CD4-positive, alpha-beta T cell (primary cell): Measurements from ENCODE around the gene CDK17. TPM values are rescaled to one million over a fixed set of nuclear protein-coding genes. Genes with fewer than 3 reads are reported as not detected.

ENCODE experiments used
- ATAC-seq: fragments of 200-7000 bp; cut with Tn5 transposase; one replicate; pipeline ENCODE4 v1.10.0; 2022; ENCODE audit warnings: mild to moderate bottlenecking; ENCODE audit not compliant: poor library complexity
- CTCF ChIA-PET: fragments of 350-600 bp; sonication (Branson Sonifier 250); formaldehyde crosslinking; loops from one replicate; lab custom pipeline; 2021; ENCODE audit warnings: antibody characterized with exemption, inconsistent platforms; lab: Charles Lee
- POLR2A ChIA-PET: fragments of 350-600 bp; sonication (Branson Sonifier 250); formaldehyde crosslinking; loops from one replicate; lab custom pipeline; 2021; ENCODE audit warnings: antibody characterized with exemption, inconsistent platforms; lab: Charles Lee
- DNase-seq, 14 experiments: peaks; one replicate each; pipeline ENCODE4 v3.0.0-alpha.2; 2013 to 2020; ENCODE audit warnings: mixed read lengths in 2 of 14
- H3K27ac ChIP-seq, 2 donors: one replicate each; pipeline versions ENCODE4 v1.5.1 to v1.7.0; 2013; ENCODE audit warnings: low read length in 2 of 2, low read depth in 1 of 2, mild to moderate bottlenecking in 1 of 2
- H3K27me3 ChIP-seq, 2 experiments: 1 replicate in 1 of 2; 2 replicates in 1 of 2; pipeline versions ENCODE4 v1.6.1 to v1.7.0; 2013; ENCODE audit warnings: low read length in 2 of 2, control low read depth in 1 of 2, mild to moderate bottlenecking in 1 of 2, moderate library complexity in 1 of 2; ENCODE audit not compliant: insufficient read depth in 2 of 2, control insufficient read depth in 1 of 2
- H3K36me3 ChIP-seq: one replicate; pipeline ENCODE4 v1.6.1; 2013; ENCODE audit warnings: low read length, control low read depth; ENCODE audit not compliant: insufficient read depth
- H3K4me1 ChIP-seq: one replicate; pipeline ENCODE4 v1.6.1; 2013; ENCODE audit warnings: low read length, control low read depth; ENCODE audit not compliant: insufficient read depth
- H3K4me3 ChIP-seq: one replicate; pipeline ENCODE4 v1.5.1; 2013; ENCODE audit warnings: mild to moderate bottlenecking, low read length, moderate library complexity
- H3K9me3 ChIP-seq, 2 experiments: 1 replicate in 1 of 2; 2 replicates in 1 of 2; pipeline versions ENCODE4 v1.6.1 to v1.7.0; 2013; ENCODE audit warnings: low read length in 2 of 2, mild to moderate bottlenecking in 2 of 2, control low read depth in 1 of 2, moderate library complexity in 1 of 2; ENCODE audit not compliant: control insufficient read depth in 1 of 2, insufficient read depth in 1 of 2
- H3K27ac Mint-ChIP-seq: one replicate; pipeline ENCODE4 v1.8.0; 2020; ENCODE audit warnings: mixed read lengths
- H3K27me3 Mint-ChIP-seq: one replicate; pipeline ENCODE4 v1.8.0; 2021; ENCODE audit warnings: mixed read lengths
- H3K36me3 Mint-ChIP-seq: one replicate; pipeline ENCODE4 v1.8.0; 2021; ENCODE audit warnings: low read depth, mixed read lengths
- H3K4me1 Mint-ChIP-seq: one replicate; pipeline ENCODE4 v1.8.0; 2021; ENCODE audit warnings: low read depth, mixed read lengths
- H3K4me3 Mint-ChIP-seq: one replicate; pipeline ENCODE4 v1.8.0; 2020; ENCODE audit warnings: mild to moderate bottlenecking, mixed read lengths
- H3K9me3 Mint-ChIP-seq: one replicate; pipeline ENCODE4 v1.8.0; 2020; ENCODE audit warnings: mixed read lengths
- CTCF ChIP-seq: fragments of 200-600 bp; IDR thresholded peaks from one replicate; pipeline ENCODE4 v1.8.0; 2022; ENCODE audit warnings: antibody characterized with exemption, mild to moderate bottlenecking
- intact Hi-C, 2 experiments: fragments of 100-400 bp; cut with DNase I in 1 of 2; cut with micrococcal nuclease in 1 of 2; formaldehyde crosslinking; loops; one replicate each; pipeline versions ENCODE4 v1.15.1 to v1.9.0; 2023 to 2025; cut with DNase I, micrococcal nuclease
- total RNA-seq, 174 experiments: library from RNA in 2 of 174; stranded (reverse) in 2 of 174; gene quantifications; one replicate each; pipeline ENCODE4 v1.2.3 and lab custom pipeline; 2021 to 2026

The CDK17 gene
- total RNA-seq, 2 experiments from 2014 or later = 112 to 113 TPM

GRCh38 chr12:96237465-96238077, 162.7 kb downstream of the CDK17 start:
- intact Hi-C loops = no loop called here
- H3K27ac Mint-ChIP-seq = peak overlapping the region; percentile 97
- peak in 12 of 14 experiments; percentile 23 to 83 (median 43) for DNase-seq
- no peaks in the 10 kb centered on the region for H3K27me3 ChIP-seq
- peak overlapping the region; percentile 4 for H3K4me3 ChIP-seq
- peak overlapping the region; percentile 28 for H3K4me3 Mint-ChIP-seq
- CTCF ChIA-PET = interaction anchor here (1.3 to 3.5 kb wide), 3 partner anchors 22 to 252 kb away, joined by 3 to 15 read pairs (median 8); partner anchors contain the start of genes CDK17 and CFAP54
- peaks cover 37% of the 10 kb centered on the region for H3K36me3 ChIP-seq
- peak; percentile 9 for ATAC-seq
- H3K36me3 Mint-ChIP-seq = peaks cover 45% of the 10 kb centered on the region
- peaks cover 79% of the 10 kb centered on the region for H3K4me1 Mint-ChIP-seq
- no peaks in the 10 kb centered on the region for H3K27me3 Mint-ChIP-seq
- POLR2A ChIA-PET = interaction anchor here (0.8 to 1.8 kb wide), 4 partner anchors 12 to 162 kb away, joined by 3 to 9 read pairs (median 5); no protein-coding TSS in a partner anchor
- H3K4me1 ChIP-seq = peaks cover 86% of the 10 kb centered on the region
- peak overlapping the region; percentile 32 to 68 for H3K27ac ChIP-seq
- no peak for TF ChIP-seq CTCF
- H3K9me3 Mint-ChIP-seq = no peaks in the 10 kb centered on the region
- no peaks in the 10 kb centered on the region for H3K9me3 ChIP-seq

GRCh38 chr12:96237035-96237434, 163.2 kb downstream of the CDK17 start:
- ChIA-PET CTCF (interaction anchor here (1.3 to 3.5 kb wide), 3 partner anchors 22 to 253 kb away, joined by 3 to 15 read pairs (median 8); partner anchors contain the start of genes CDK17 and CFAP54), POLR2A (interaction anchor here (0.8 to 1.8 kb wide), 3 partner anchors 13 to 41 kb away, joined by 3 to 7 read pairs (median 3); no protein-coding TSS in a partner anchor)
- Mint-ChIP-seq H3K4me3 (peak overlapping the region; percentile 67), H3K9me3 (no peaks in the 10 kb centered on the region), H3K27me3 (no peaks in the 10 kb centered on the region), H3K27ac (peak overlapping the region; percentile 97), H3K36me3 (peaks cover 41% of the 10 kb centered on the region), H3K4me1 (peaks cover 75% of the 10 kb centered on the region)
- Histone ChIP-seq H3K27me3 (no peaks in the 10 kb centered on the region), H3K4me1 (peaks cover 80% of the 10 kb centered on the region), H3K36me3 (peaks cover 34% of the 10 kb centered on the region), H3K9me3 (no peaks in the 10 kb centered on the region), H3K4me3 (no peak overlapping the region), H3K27ac (peak overlapping the region; percentile 32 to 68)
- ATAC-seq (no peak), DNase-seq (no peak)
- TF ChIP-seq CTCF = no peak
- intact Hi-C loops = no loop called here

- Histone ChIP-seq H3K36me3 (peaks cover 39% of the 10 kb centered on the region), H3K4me1 (peaks cover 73% of the 10 kb centered on the region), H3K9me3 (no peaks in the 10 kb centered on the region), H3K4me3 (no peak overlapping the region), H3K27me3 (no peaks in the 10 kb centered on the region), H3K27ac (peak overlapping the region; percentile 26 to 54)
- Mint-ChIP-seq H3K9me3 (no peaks in the 10 kb centered on the region), H3K27me3 (no peaks in the 10 kb centered on the region), H3K4me3 (peak overlapping the region; percentile 67), H3K4me1 (peaks cover 72% of the 10 kb centered on the region), H3K27ac (peak overlapping the region; percentile 97), H3K36me3 (peaks cover 39% of the 10 kb centered on the region)
- POLR2A ChIA-PET = interaction anchor here (0.8 to 2.5 kb wide), 4 partner anchors 25 to 164 kb away, joined by 3 to 9 read pairs (median 6); partner anchors contain the start of gene CDK17
- intact Hi-C loops = no loop called here
- TF ChIP-seq CTCF = no peak
- ATAC-seq (peak; percentile 73), DNase-seq (peak in 9 of 14 experiments; percentile 9 to 78 (median 42))
- CTCF ChIA-PET = interaction anchor here (1.4 to 3.5 kb wide), 3 partner anchors 21 to 164 kb away, joined by 8 to 15 read pairs (median 8); partner anchors contain the start of gene CDK17
Observed at GRCh38 chr12:96236221-96236822, 163.9 kb downstream of the CDK17 start.
